Spleen (tissue), 7 donors: ENCODE data around the gene SNRPA.

Source experiments
- POLR2A ChIP-seq, 3 donors: fragments of 450-650 bp; IDR thresholded peaks; one replicate each; pipeline ENCODE4 v1.5.1; 2017; ENCODE audit warnings: antibody characterized with exemption in 3 of 3, mild to moderate bottlenecking in 1 of 3
- POLR2AphosphoS5 ChIP-seq, 3 donors: sonication (generic); formaldehyde crosslinking; IDR thresholded peaks; one replicate each; pipeline ENCODE4 v1.5.1; 2017; ENCODE audit warnings: antibody characterized with exemption in 3 of 3
- TF ChIP-seq, protein P1 (sequence below), 11 experiments: fragments of 200-600 bp in 7 of 11; fragments of 450-650 bp in 4 of 11; sonication (generic) in 4 of 11; IDR thresholded peaks in 8 of 11; conservative IDR thresholded peaks in 3 of 11; 1 replicate in 7 of 11; 2 replicates in 4 of 11; pipeline versions ENCODE4 v1.4.0 to v1.8.0; 2016 to 2021; ENCODE audit warnings: antibody characterized with exemption in 11 of 11, inconsistent platforms in 4 of 11, mild to moderate bottlenecking in 1 of 11
- donor health status: DM: no; HTN: no; CAD: no; lungs with moderate emphysema.
- donor health status: DM: no; HTN: no; CAD: no.
- donor health status: DM: no; HTN: no; CAD: no.

DNA sequence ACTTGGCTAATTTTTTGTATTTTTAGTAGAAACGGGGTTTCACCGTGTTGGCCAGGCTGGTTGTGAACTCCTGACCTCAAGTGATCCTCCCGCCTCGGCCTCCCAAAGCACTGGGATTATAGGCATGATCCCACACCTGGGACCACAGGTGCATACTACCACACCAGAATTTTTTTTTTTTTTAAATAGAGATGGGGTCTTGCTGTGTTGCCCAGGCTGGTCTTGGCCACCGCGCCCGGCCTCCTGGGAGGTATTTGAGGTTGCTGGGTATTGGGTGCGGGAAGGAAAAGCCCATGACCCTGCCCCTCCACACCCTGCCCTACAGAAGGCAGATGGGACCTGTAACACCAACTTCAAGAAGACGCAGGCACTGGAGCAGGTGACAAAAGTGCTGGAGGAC is 14.3 kb upstream of the SNRPA start:
- TF ChIP-seq POLR2A (IDR thresholded peaks at IDR 0.05) (no peak), POLR2AphosphoS5 (IDR thresholded peaks at IDR 0.05) (no peak)
- TF ChIP-seq, protein P1, sequence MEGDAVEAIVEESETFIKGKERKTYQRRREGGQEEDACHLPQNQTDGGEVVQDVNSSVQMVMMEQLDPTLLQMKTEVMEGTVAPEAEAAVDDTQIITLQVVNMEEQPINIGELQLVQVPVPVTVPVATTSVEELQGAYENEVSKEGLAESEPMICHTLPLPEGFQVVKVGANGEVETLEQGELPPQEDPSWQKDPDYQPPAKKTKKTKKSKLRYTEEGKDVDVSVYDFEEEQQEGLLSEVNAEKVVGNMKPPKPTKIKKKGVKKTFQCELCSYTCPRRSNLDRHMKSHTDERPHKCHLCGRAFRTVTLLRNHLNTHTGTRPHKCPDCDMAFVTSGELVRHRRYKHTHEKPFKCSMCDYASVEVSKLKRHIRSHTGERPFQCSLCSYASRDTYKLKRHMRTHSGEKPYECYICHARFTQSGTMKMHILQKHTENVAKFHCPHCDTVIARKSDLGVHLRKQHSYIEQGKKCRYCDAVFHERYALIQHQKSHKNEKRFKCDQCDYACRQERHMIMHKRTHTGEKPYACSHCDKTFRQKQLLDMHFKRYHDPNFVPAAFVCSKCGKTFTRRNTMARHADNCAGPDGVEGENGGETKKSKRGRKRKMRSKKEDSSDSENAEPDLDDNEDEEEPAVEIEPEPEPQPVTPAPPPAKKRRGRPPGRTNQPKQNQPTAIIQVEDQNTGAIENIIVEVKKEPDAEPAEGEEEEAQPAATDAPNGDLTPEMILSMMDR (IDR thresholded peaks at IDR 0.05 in 8 of 11, conservative IDR thresholded peaks at IDR 0.05 in 3 of 11) = no peak
